Chondrocyte (in vitro differentiated cells): ENCODE results near the gene MFF. TPM values are rescaled to one million over a fixed set of nuclear protein-coding genes. Genes with fewer than 3 reads are reported as not detected.

Experiments used
- DNase-seq: peaks from one replicate; pipeline ENCODE4 v3.0.0; 2021; ENCODE audit warnings: mixed read lengths, low spot score
- H3K27ac Mint-ChIP-seq: one replicate; pipeline ENCODE4 v1.8.0; 2021; ENCODE audit warnings: mild to moderate bottlenecking, moderate library complexity, mixed read lengths; ENCODE audit not compliant: unreplicated experiment
- H3K27me3 Mint-ChIP-seq: 2 replicates; pipeline ENCODE4 v1.8.0; 2021; ENCODE audit warnings: low read depth, mixed read lengths
- H3K36me3 Mint-ChIP-seq: 2 replicates; pipeline ENCODE4 v1.8.0; 2021; ENCODE audit warnings: low read depth, mixed read lengths
- H3K4me1 Mint-ChIP-seq: 2 replicates; pipeline ENCODE4 v1.8.0; 2021; ENCODE audit warnings: low read depth, mild to moderate bottlenecking, mixed read lengths
- H3K4me3 Mint-ChIP-seq: one replicate; pipeline ENCODE4 v1.8.0; 2021; ENCODE audit warnings: mild to moderate bottlenecking, moderate library complexity, mixed read lengths; ENCODE audit not compliant: unreplicated experiment
- H3K9me3 Mint-ChIP-seq: 2 replicates; pipeline ENCODE4 v1.8.0; 2021; ENCODE audit warnings: low read depth, mixed read lengths
- CTCF ChIP-seq: fragments of 200-600 bp; sonication (generic); IDR thresholded peaks from 2 replicates; pipeline ENCODE4 v1.5.0; 2021; ENCODE audit warnings: antibody characterized with exemption, mild to moderate bottlenecking, moderate library complexity
- total RNA-seq: library from RNA; stranded (reverse); gene quantifications from 3 replicates; pipeline ENCODE4 v1.2.1, GENCODE V29; 2021

MFF gene
- total RNA-seq, 1 donor from 2014 or later, result 66.8 TPM

GRCh38 chr2:227366769-227367426 is 41.8 kb downstream of the MFF start:
- no peak for TF ChIP-seq CTCF
- Mint-ChIP-seq H3K4me3 (no peak overlapping the region), H3K27me3 (no peaks in the 10 kb centered on the region), H3K9me3 (peaks cover 2% of the 10 kb centered on the region), H3K27ac (peak overlapping the region; percentile 91), H3K4me1 (peaks cover 46% of the 10 kb centered on the region), H3K36me3 (no peaks in the 10 kb centered on the region)
- DNase-seq, result no peak

GRCh38 chr2:227367427-227367795 is 42.4 kb downstream of the MFF start:
- Mint-ChIP-seq H3K36me3 (no peaks in the 10 kb centered on the region), H3K4me1 (peaks cover 46% of the 10 kb centered on the region), H3K9me3 (peaks cover 2% of the 10 kb centered on the region), H3K27me3 (no peaks in the 10 kb centered on the region), H3K27ac (peak overlapping the region; percentile 91), H3K4me3 (no peak overlapping the region)
- no peak for TF ChIP-seq CTCF
- no peak for DNase-seq

- Mint-ChIP-seq H3K9me3 (peaks cover 2% of the 10 kb centered on the region), H3K36me3 (no peaks in the 10 kb centered on the region), H3K4me1 (peaks cover 46% of the 10 kb centered on the region), H3K4me3 (no peak overlapping the region), H3K27me3 (no peaks in the 10 kb centered on the region), H3K27ac (no peak overlapping the region)
- no peak for TF ChIP-seq CTCF
- DNase-seq, result no peak
Observed at GRCh38 chr2:227368574-227368973, 43.5 kb downstream of the MFF start.

GRCh38 chr2:227370092-227370491 is 45.0 kb downstream of the MFF start:
- Mint-ChIP-seq H3K27ac (no peak overlapping the region), H3K4me3 (no peak overlapping the region), H3K4me1 (peaks cover 36% of the 10 kb centered on the region), H3K9me3 (peaks cover 2% of the 10 kb centered on the region), H3K36me3 (no peaks in the 10 kb centered on the region), H3K27me3 (no peaks in the 10 kb centered on the region)
- DNase-seq, result no peak
- no peak for TF ChIP-seq CTCF

- peak overlapping the region; percentile 12 for H3K27ac Mint-ChIP-seq
- H3K27me3 Mint-ChIP-seq, result no peaks in the 10 kb centered on the region
- peaks cover 31% of the 10 kb centered on the region for H3K4me1 Mint-ChIP-seq
- H3K9me3 Mint-ChIP-seq, result peaks cover 2% of the 10 kb centered on the region
- DNase-seq, result no peak
- H3K4me3 Mint-ChIP-seq, result no peak overlapping the region
- no peaks in the 10 kb centered on the region for H3K36me3 Mint-ChIP-seq
- no peak for TF ChIP-seq CTCF
Observed at GRCh38 chr2:227370791-227371312, 45.8 kb downstream of the MFF start.
